ENCODE data around the gene RANBP10.

GRCh38 chr16:67841816-67842508 is 35.6 kb upstream of the RANBP10 start, which contains the start of gene THAP11:
- TF ChIP-seq, protein P1, sequence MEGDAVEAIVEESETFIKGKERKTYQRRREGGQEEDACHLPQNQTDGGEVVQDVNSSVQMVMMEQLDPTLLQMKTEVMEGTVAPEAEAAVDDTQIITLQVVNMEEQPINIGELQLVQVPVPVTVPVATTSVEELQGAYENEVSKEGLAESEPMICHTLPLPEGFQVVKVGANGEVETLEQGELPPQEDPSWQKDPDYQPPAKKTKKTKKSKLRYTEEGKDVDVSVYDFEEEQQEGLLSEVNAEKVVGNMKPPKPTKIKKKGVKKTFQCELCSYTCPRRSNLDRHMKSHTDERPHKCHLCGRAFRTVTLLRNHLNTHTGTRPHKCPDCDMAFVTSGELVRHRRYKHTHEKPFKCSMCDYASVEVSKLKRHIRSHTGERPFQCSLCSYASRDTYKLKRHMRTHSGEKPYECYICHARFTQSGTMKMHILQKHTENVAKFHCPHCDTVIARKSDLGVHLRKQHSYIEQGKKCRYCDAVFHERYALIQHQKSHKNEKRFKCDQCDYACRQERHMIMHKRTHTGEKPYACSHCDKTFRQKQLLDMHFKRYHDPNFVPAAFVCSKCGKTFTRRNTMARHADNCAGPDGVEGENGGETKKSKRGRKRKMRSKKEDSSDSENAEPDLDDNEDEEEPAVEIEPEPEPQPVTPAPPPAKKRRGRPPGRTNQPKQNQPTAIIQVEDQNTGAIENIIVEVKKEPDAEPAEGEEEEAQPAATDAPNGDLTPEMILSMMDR (IDR thresholded peaks at IDR 0.05; ENCODE audit: insufficient read depth, low read length, poor library complexity, severe bottlenecking): peak; percentile 52
- no peak for TF ChIP-seq EZH2phosphoT487 (conservative IDR thresholded peaks at IDR 0.05; ENCODE audit: low read length)
